ENCODE measurements around the gene COL1A2. TPM values are rescaled to one million over a fixed set of nuclear protein-coding genes. Genes with fewer than 3 reads are reported as not detected.

The COL1A2 gene
- total RNA-seq, 1 experiment from 2014 or later = 3.0 TPM

GRCh38 chr7:94403546-94403945, 8.9 kb downstream of the COL1A2 start:
- Histone ChIP-seq H3K9ac (ENCODE audit: low read length) (no peak overlapping the region), H3K9me3 (ENCODE audit: control insufficient read depth in 1 of 2, insufficient read depth in 1 of 2, low read depth in 1 of 2, low read length in 2 of 2) (no peaks in the 10 kb centered on the region), H2AFZ (ENCODE audit: low read depth, low read length, poor library complexity, severe bottlenecking) (no peak overlapping the region), H3K79me2 (ENCODE audit: insufficient read depth, low read length) (no peaks in the 10 kb centered on the region), H4K20me1 (ENCODE audit: insufficient read depth) (no peaks in the 10 kb centered on the region), H3K27ac (ENCODE audit: low read depth, low read length) (no peak overlapping the region), H3K9me2 (ENCODE audit: insufficient read depth) (no peaks in the 10 kb centered on the region), H3K4me2 (ENCODE audit: low read length) (no peak overlapping the region), H3K4me1 (ENCODE audit: control insufficient read depth in 1 of 2, insufficient read depth in 2 of 2, low read length in 2 of 2) (no peaks in the 10 kb centered on the region), H3K27me3 (ENCODE audit: insufficient read depth, low read length) (no peaks in the 10 kb centered on the region), H3K4me3 (replicated peaks in 1 of 2; ENCODE audit: low read depth in 1 of 2, low read length in 2 of 2) (no peak overlapping the region), H3K36me3 (ENCODE audit: control insufficient read depth in 1 of 2, insufficient read depth in 2 of 2, low read length in 2 of 2) (no peaks in the 10 kb centered on the region)
- BruUV-seq (replicated peaks) = no TSS peak
- POLR2A ChIA-PET = no interaction called here
- CTCF ChIA-PET = interaction anchor here (0.8 to 1.9 kb wide), 2 partner anchors 8 to 114 kb away, joined by 3 to 7 read pairs; no protein-coding TSS in a partner anchor
- TF ChIP-seq SIN3A (IDR thresholded peaks at IDR 0.05; ENCODE audit: low read depth) = no peak
- no peak for TF ChIP-seq ZFX (IDR thresholded peaks at IDR 0.05)
- no peak for TF ChIP-seq FOSL1 (IDR thresholded peaks at IDR 0.05; ENCODE audit: low read depth)
- no peak for TF ChIP-seq EZH2phosphoT487 (IDR thresholded peaks at IDR 0.05; ENCODE audit: borderline replicate concordance)
- TF ChIP-seq JUND (IDR thresholded peaks at IDR 0.05) = no peak
- TF ChIP-seq, protein P1, sequence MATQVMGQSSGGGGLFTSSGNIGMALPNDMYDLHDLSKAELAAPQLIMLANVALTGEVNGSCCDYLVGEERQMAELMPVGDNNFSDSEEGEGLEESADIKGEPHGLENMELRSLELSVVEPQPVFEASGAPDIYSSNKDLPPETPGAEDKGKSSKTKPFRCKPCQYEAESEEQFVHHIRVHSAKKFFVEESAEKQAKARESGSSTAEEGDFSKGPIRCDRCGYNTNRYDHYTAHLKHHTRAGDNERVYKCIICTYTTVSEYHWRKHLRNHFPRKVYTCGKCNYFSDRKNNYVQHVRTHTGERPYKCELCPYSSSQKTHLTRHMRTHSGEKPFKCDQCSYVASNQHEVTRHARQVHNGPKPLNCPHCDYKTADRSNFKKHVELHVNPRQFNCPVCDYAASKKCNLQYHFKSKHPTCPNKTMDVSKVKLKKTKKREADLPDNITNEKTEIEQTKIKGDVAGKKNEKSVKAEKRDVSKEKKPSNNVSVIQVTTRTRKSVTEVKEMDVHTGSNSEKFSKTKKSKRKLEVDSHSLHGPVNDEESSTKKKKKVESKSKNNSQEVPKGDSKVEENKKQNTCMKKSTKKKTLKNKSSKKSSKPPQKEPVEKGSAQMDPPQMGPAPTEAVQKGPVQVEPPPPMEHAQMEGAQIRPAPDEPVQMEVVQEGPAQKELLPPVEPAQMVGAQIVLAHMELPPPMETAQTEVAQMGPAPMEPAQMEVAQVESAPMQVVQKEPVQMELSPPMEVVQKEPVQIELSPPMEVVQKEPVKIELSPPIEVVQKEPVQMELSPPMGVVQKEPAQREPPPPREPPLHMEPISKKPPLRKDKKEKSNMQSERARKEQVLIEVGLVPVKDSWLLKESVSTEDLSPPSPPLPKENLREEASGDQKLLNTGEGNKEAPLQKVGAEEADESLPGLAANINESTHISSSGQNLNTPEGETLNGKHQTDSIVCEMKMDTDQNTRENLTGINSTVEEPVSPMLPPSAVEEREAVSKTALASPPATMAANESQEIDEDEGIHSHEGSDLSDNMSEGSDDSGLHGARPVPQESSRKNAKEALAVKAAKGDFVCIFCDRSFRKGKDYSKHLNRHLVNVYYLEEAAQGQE (IDR thresholded peaks at IDR 0.05; ENCODE audit: low read depth) = no peak
- no peak for TF ChIP-seq EZH2 (IDR thresholded peaks at IDR 0.05)
- no peak for TF ChIP-seq SRF (IDR thresholded peaks at IDR 0.05; ENCODE audit: low read depth)
- no peak for TF ChIP-seq YY1 (IDR thresholded peaks at IDR 0.05; ENCODE audit: extremely low read depth, insufficient replicate concordance, low read depth, low read length)
- TF ChIP-seq, protein P2, sequence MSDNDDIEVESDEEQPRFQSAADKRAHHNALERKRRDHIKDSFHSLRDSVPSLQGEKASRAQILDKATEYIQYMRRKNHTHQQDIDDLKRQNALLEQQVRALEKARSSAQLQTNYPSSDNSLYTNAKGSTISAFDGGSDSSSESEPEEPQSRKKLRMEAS (IDR thresholded peaks at IDR 0.05) = no peak
- TF ChIP-seq SP1 (IDR thresholded peaks at IDR 0.05; ENCODE audit: low read depth) = no peak
- no peak for TF ChIP-seq RAD21 (IDR thresholded peaks at IDR 0.05; ENCODE audit: low read depth)
- TF ChIP-seq, protein P3, sequence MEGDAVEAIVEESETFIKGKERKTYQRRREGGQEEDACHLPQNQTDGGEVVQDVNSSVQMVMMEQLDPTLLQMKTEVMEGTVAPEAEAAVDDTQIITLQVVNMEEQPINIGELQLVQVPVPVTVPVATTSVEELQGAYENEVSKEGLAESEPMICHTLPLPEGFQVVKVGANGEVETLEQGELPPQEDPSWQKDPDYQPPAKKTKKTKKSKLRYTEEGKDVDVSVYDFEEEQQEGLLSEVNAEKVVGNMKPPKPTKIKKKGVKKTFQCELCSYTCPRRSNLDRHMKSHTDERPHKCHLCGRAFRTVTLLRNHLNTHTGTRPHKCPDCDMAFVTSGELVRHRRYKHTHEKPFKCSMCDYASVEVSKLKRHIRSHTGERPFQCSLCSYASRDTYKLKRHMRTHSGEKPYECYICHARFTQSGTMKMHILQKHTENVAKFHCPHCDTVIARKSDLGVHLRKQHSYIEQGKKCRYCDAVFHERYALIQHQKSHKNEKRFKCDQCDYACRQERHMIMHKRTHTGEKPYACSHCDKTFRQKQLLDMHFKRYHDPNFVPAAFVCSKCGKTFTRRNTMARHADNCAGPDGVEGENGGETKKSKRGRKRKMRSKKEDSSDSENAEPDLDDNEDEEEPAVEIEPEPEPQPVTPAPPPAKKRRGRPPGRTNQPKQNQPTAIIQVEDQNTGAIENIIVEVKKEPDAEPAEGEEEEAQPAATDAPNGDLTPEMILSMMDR (IDR thresholded peaks at IDR 0.05 in 2 of 3, conservative IDR thresholded peaks at IDR 0.05 in 1 of 3; ENCODE audit: borderline replicate concordance in 1 of 3, insufficient read depth in 1 of 3, low read depth in 2 of 3, low read length in 2 of 3) = no peak
- no peak for TF ChIP-seq ZBTB33 (IDR thresholded peaks at IDR 0.05; ENCODE audit: extremely low read depth, insufficient replicate concordance, low read length)
- TF ChIP-seq TCF7L2 (IDR thresholded peaks at IDR 0.05; ENCODE audit: borderline replicate concordance, extremely low read depth, insufficient read depth, insufficient read length) = no peak
- no peak for TF ChIP-seq EGR1 (IDR thresholded peaks at IDR 0.05; ENCODE audit: low read depth)
- TF ChIP-seq, protein P4, sequence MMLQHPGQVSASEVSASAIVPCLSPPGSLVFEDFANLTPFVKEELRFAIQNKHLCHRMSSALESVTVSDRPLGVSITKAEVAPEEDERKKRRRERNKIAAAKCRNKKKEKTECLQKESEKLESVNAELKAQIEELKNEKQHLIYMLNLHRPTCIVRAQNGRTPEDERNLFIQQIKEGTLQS (IDR thresholded peaks at IDR 0.05) = no peak
- TF ChIP-seq ZNF274 (IDR thresholded peaks at IDR 0.05; ENCODE audit: low read depth, low read length) = no peak
- TF ChIP-seq POLR2A (IDR thresholded peaks at IDR 0.05; ENCODE audit: borderline replicate concordance, extremely low read depth, insufficient read depth, insufficient read length) = no peak
- RAD21 ChIA-PET (ENCODE audit: low non-redundant PET in 1 of 2, low total read pairs in 2 of 2, uncharacterized antibody in 2 of 2, unreplicated experiment in 2 of 2) = no interaction called here
- DNase-seq (ENCODE audit: low read depth, low spot score) (no peak), ATAC-seq (no peak)
- intact Hi-C loops (cut with micrococcal nuclease) = no loop called here

All from HCT116 (cell line).